ENCODE measurements around the gene KIAA1328. TPM values are rescaled to one million over a fixed set of nuclear protein-coding genes. Genes with fewer than 3 reads are reported as not detected.

The KIAA1328 gene
- total RNA-seq, 1 donor from 2014 or later, result 9.5 TPM

GRCh38 chr18:36851202-36851590 lies 22.3 kb downstream of the KIAA1328 start:
- H3K36me3 Mint-ChIP-seq (ENCODE audit: unreplicated experiment), result peaks cover 16% of the 10 kb centered on the region
- no peaks in the 10 kb centered on the region for H3K4me1 Mint-ChIP-seq (ENCODE audit: low read depth, unreplicated experiment)
- no peak overlapping the region for H3K27ac Mint-ChIP-seq (ENCODE audit: unreplicated experiment)
- no peak overlapping the region for H3K4me3 Mint-ChIP-seq (ENCODE audit: unreplicated experiment)
- no peaks in the 10 kb centered on the region for H3K27me3 Mint-ChIP-seq (ENCODE audit: unreplicated experiment)
- DNase-seq, result no peak
- H3K9me3 Mint-ChIP-seq (ENCODE audit: unreplicated experiment), result peaks cover 2% of the 10 kb centered on the region
- no peak for TF ChIP-seq CTCF (IDR thresholded peaks at IDR 0.05; ENCODE audit: partially characterized antibody, unreplicated experiment)

GRCh38 chr18:36856815-36857214 lies 27.9 kb downstream of the KIAA1328 start:
- Mint-ChIP-seq H3K27ac (ENCODE audit: unreplicated experiment) (no peak overlapping the region), H3K36me3 (ENCODE audit: unreplicated experiment) (peaks cover 14% of the 10 kb centered on the region), H3K27me3 (ENCODE audit: unreplicated experiment) (no peaks in the 10 kb centered on the region), H3K4me3 (ENCODE audit: unreplicated experiment) (no peak overlapping the region), H3K4me1 (ENCODE audit: low read depth, unreplicated experiment) (no peaks in the 10 kb centered on the region), H3K9me3 (ENCODE audit: unreplicated experiment) (peaks cover 2% of the 10 kb centered on the region)
- DNase-seq, result no peak
- no peak for TF ChIP-seq CTCF (IDR thresholded peaks at IDR 0.05; ENCODE audit: partially characterized antibody, unreplicated experiment)

GRCh38 chr18:36862182-36862581 lies 33.3 kb downstream of the KIAA1328 start:
- TF ChIP-seq CTCF (IDR thresholded peaks at IDR 0.05; ENCODE audit: partially characterized antibody, unreplicated experiment), result no peak
- Mint-ChIP-seq H3K9me3 (ENCODE audit: unreplicated experiment) (no peaks in the 10 kb centered on the region), H3K27me3 (ENCODE audit: unreplicated experiment) (no peaks in the 10 kb centered on the region), H3K27ac (ENCODE audit: unreplicated experiment) (no peak overlapping the region), H3K4me3 (ENCODE audit: unreplicated experiment) (no peak overlapping the region), H3K4me1 (ENCODE audit: low read depth, unreplicated experiment) (no peaks in the 10 kb centered on the region), H3K36me3 (ENCODE audit: unreplicated experiment) (no peaks in the 10 kb centered on the region)
- no peak for DNase-seq

- no peak for DNase-seq
- Mint-ChIP-seq H3K27me3 (ENCODE audit: unreplicated experiment) (no peaks in the 10 kb centered on the region), H3K9me3 (ENCODE audit: unreplicated experiment) (no peaks in the 10 kb centered on the region), H3K27ac (ENCODE audit: unreplicated experiment) (no peak overlapping the region), H3K4me1 (ENCODE audit: low read depth, unreplicated experiment) (no peaks in the 10 kb centered on the region), H3K36me3 (ENCODE audit: unreplicated experiment) (no peaks in the 10 kb centered on the region), H3K4me3 (ENCODE audit: unreplicated experiment) (no peak overlapping the region)
- no peak for TF ChIP-seq CTCF (IDR thresholded peaks at IDR 0.05; ENCODE audit: partially characterized antibody, unreplicated experiment)
These were observed 38.1 kb downstream of the KIAA1328 start for GRCh38 chr18:36867056-36867455.

GRCh38 chr18:36871801-36872200 lies 42.9 kb downstream of the KIAA1328 start:
- no peak overlapping the region for H3K4me3 Mint-ChIP-seq (ENCODE audit: unreplicated experiment)
- H3K27me3 Mint-ChIP-seq (ENCODE audit: unreplicated experiment), result peaks cover 5% of the 10 kb centered on the region
- no peak for DNase-seq

More at GRCh38 chr18:36871801-36872200, 42.9 kb downstream of the KIAA1328 start:
- TF ChIP-seq CTCF (IDR thresholded peaks at IDR 0.05; ENCODE audit: partially characterized antibody, unreplicated experiment), result no peak
- Mint-ChIP-seq H3K9me3 (ENCODE audit: unreplicated experiment) (peaks cover 6% of the 10 kb centered on the region), H3K4me1 (ENCODE audit: low read depth, unreplicated experiment) (no peaks in the 10 kb centered on the region), H3K27ac (ENCODE audit: unreplicated experiment) (no peak overlapping the region), H3K36me3 (ENCODE audit: unreplicated experiment) (peaks cover 13% of the 10 kb centered on the region)
